GM12865 (cell line): ENCODE results near the gene FAM222A.

Source experiments
- DNase-seq: peaks from one replicate; pipeline ENCODE4 v3.0.0; 2010; ENCODE audit warnings: low read depth
- H3K4me3 ChIP-seq: 2 replicates; pipeline ENCODE4 v1.5.1; 2011; ENCODE audit warnings: mild to moderate bottlenecking, low read depth, low read length, control low read depth
- TF ChIP-seq, protein P1 (sequence below): IDR thresholded peaks from 2 replicates; pipeline ENCODE4 v1.5.1; 2011; ENCODE audit warnings: low read length, control low read depth, low read depth, inconsistent platforms; ENCODE audit not compliant: insufficient read depth; ENCODE audit errors: missing control alignments

Gene FAM222A

GRCh38 chr12:109728921-109729320, 15.3 kb downstream of the FAM222A start:
- DNase-seq, result no peak
- TF ChIP-seq, protein P1, sequence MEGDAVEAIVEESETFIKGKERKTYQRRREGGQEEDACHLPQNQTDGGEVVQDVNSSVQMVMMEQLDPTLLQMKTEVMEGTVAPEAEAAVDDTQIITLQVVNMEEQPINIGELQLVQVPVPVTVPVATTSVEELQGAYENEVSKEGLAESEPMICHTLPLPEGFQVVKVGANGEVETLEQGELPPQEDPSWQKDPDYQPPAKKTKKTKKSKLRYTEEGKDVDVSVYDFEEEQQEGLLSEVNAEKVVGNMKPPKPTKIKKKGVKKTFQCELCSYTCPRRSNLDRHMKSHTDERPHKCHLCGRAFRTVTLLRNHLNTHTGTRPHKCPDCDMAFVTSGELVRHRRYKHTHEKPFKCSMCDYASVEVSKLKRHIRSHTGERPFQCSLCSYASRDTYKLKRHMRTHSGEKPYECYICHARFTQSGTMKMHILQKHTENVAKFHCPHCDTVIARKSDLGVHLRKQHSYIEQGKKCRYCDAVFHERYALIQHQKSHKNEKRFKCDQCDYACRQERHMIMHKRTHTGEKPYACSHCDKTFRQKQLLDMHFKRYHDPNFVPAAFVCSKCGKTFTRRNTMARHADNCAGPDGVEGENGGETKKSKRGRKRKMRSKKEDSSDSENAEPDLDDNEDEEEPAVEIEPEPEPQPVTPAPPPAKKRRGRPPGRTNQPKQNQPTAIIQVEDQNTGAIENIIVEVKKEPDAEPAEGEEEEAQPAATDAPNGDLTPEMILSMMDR, result no peak
- no peak overlapping the region for H3K4me3 ChIP-seq

- TF ChIP-seq, protein P1, result no peak
- no peak for DNase-seq
- H3K4me3 ChIP-seq, result no peak overlapping the region
Measured at GRCh38 chr12:109729371-109729781, 15.8 kb downstream of the FAM222A start.

DNA sequence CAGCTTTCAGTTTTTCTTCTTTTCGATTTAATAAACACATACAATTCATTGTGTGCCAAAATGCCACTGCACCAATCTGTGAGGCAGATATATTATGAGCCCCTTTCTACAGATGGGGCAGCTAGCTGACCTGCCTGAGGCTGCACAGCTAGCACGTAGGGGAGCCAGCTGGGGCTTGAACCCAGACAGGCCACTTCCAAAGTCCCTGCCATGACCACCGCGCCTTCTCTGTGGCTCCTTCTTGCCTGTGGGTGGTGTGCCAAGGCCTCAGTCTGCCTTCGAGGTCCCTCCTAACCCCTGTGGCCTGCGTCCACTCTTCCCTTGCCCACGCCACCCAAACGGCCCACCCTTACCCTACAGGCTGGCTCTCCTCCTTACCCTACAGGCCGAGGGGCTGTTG, 16.2 kb downstream of the FAM222A start:
- DNase-seq, result no peak
- TF ChIP-seq, protein P1, result no peak
- H3K4me3 ChIP-seq, result no peak overlapping the region

- DNase-seq, result no peak
- no peak overlapping the region for H3K4me3 ChIP-seq
- TF ChIP-seq, protein P1, result no peak
Measured at GRCh38 chr12:109730306-109731145, 16.9 kb downstream of the FAM222A start.

DNA sequence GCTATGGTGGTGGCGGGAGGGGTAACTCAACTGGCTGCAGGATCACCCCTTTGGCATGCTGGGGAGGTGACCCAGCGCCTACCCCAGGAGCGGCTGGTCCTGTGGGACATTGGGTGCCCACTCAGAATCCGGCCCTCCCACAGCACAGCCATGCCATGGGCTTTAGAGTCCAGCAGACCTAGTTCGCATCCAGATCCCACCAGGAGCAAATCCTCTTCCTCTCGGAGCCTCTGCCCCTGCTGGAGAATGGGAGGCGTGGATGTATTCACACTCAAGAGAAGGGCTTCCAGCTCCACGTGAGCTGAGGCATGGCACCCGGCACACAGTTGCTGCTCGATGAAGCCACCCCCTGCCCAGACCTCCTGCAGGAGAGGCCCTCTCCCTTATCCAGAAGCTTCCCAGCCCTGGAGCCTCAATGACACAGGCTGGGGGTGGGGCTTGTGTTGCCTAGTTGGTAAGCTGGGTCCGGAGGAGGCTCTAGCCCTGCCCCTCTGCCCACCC, 17.7 kb downstream of the FAM222A start:
- TF ChIP-seq, protein P1, result no peak
- no peak for DNase-seq
- H3K4me3 ChIP-seq, result no peak overlapping the region

GRCh38 chr12:109731806-109732205, 18.2 kb downstream of the FAM222A start:
- TF ChIP-seq, protein P1, result no peak
- no peak overlapping the region for H3K4me3 ChIP-seq
- DNase-seq, result no peak
